AG10803 (cell line): Measurements from ENCODE around the gene AP1S3.
"Not testable (repeated sequence)": the region's sequence is repeated elsewhere in the genome, so short reads cannot be mapped to it uniquely, and the experiment has no call there.

Source experiments
- DNase-seq: peaks from one replicate; pipeline ENCODE4 v3.0.0; 2010; ENCODE audit warnings: low read depth
- H3K4me3 ChIP-seq: 2 replicates; pipeline ENCODE4 v1.5.1; 2011; ENCODE audit warnings: mild to moderate bottlenecking, low read length, control low read depth
- TF ChIP-seq, protein P1 (sequence below): conservative IDR thresholded peaks from 2 replicates; pipeline ENCODE4 v1.5.1; 2011; ENCODE audit warnings: mild to moderate bottlenecking, low read length, control low read depth, inconsistent platforms

AP1S3 gene

GRCh38 chr2:223873672-223874071, 36.3 kb upstream of the AP1S3 start:
- no peak overlapping the region for H3K4me3 ChIP-seq
- TF ChIP-seq, protein P1, sequence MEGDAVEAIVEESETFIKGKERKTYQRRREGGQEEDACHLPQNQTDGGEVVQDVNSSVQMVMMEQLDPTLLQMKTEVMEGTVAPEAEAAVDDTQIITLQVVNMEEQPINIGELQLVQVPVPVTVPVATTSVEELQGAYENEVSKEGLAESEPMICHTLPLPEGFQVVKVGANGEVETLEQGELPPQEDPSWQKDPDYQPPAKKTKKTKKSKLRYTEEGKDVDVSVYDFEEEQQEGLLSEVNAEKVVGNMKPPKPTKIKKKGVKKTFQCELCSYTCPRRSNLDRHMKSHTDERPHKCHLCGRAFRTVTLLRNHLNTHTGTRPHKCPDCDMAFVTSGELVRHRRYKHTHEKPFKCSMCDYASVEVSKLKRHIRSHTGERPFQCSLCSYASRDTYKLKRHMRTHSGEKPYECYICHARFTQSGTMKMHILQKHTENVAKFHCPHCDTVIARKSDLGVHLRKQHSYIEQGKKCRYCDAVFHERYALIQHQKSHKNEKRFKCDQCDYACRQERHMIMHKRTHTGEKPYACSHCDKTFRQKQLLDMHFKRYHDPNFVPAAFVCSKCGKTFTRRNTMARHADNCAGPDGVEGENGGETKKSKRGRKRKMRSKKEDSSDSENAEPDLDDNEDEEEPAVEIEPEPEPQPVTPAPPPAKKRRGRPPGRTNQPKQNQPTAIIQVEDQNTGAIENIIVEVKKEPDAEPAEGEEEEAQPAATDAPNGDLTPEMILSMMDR, result no peak
- no peak for DNase-seq

DNA sequence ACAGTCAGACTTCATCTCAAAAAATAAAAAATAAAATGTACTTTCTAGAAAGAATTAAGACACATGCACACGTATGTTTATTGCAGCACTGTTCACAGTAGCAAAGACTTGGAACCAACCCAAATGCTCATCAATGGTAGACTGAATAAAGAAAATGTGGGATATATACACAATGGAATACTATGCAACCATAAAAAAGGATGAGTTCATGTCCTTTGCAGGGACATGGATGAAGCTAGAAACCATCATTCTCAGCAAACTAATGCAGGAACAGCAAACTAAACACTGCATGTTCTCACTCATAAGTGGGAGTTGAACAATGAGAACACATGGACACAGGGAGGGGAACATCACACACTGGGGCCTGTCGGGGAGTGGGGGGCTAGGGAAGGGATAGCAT, 35.4 kb upstream of the AP1S3 start:
- DNase-seq, H3K4me3 ChIP-seq: not testable (repeated sequence)

- H3K4me3 ChIP-seq, DNase-seq: not testable (repeated sequence)
Observed at GRCh38 chr2:223871661-223872060, 34.3 kb upstream of the AP1S3 start.

DNA sequence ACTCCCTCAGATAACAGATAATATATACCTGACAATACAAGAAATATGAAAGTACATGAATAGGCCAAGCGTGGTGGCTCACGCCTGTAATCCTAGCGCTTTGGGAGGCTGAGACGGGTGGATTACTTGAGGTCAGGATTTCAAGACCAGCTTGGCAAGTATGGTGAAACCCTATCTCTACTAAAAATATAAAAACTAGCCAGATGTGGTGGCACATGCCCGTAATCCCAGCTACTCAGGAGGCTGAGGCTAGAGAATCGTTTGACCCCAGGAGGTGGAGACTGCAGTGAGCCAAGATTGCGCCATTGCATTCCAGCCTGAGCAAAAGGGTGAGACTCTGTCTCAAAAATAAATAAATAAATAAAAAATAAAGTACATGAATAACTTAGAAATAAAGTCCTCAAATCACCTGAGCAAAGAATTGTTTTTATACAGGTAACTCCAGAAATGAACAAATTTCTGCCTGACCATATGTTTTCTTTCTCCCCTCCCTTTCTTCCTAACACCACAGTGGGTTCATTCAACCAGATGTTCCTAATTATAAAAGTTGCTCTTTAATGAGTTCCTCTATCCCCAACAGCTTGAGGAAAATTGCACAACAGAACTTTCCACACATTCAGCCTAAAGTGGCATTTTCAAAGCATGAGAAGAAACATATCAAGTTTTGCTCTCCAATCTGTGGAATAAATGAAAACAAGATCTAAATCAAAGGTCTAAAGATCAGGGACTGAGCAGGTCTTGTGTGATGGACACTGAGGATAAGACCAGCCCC, 33.6 kb upstream of the AP1S3 start:
- H3K4me3 ChIP-seq, result no peak overlapping the region
- TF ChIP-seq, protein P1, result no peak
- DNase-seq, result peak; percentile 80

GRCh38 chr2:223868005-223868404, 30.6 kb upstream of the AP1S3 start:
- H3K4me3 ChIP-seq, result no peak overlapping the region
- TF ChIP-seq, protein P1, result no peak
- no peak for DNase-seq

DNA sequence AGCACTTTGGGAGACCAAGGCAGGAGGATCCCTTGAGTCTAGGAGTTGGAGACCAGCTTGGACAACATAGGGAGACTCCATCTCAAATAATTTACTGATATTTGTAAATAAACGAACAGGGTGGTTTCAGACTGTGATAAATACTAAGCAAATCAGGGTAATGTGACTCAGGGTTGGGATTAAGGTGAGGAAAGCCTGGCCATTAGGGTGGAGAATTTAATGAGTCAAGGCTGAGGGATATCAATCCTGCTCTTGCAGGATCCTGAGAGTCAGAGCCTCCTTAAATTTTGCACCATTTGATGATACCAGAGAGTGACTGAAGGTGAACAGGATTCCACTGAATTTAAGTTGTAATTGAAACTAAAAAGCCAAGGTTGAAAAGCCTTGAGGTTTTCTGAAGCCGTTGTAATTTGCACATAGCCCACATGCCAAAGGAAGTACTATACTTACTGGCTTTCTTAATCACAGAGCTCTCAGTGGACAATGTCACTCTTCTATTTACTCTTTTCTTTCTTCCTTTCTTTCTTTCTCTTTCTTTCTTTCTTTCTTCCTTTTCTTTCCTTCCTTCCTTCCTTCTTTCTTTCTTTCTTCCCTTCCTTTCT, 28.6 kb upstream of the AP1S3 start:
- no peak overlapping the region for H3K4me3 ChIP-seq
- TF ChIP-seq, protein P1, result no peak
- DNase-seq, result no peak

GRCh38 chr2:223865124-223865523, 27.7 kb upstream of the AP1S3 start:
- TF ChIP-seq, protein P1, result no peak
- DNase-seq, result no peak

DNA sequence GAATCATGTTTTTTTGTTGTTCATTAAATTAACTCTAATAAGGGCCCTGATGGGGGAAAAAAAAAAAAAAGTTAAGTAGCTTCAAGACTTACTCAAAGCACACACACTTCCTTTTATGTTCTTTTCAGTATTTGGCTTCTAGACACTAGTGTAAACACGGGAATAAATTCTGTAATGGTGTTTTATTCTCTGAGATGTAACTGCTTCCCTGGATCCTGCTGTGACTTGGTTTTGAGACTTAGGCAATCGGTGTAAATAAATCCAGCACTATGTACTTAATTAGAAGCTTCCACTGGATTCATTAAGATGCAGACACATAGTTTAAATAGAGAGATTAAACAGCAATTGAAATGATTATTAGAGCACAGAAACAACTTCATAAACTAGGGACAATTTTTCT, 26.1 kb upstream of the AP1S3 start:
- TF ChIP-seq, protein P1, result no peak
- DNase-seq, result no peak
- no peak overlapping the region for H3K4me3 ChIP-seq

More at GRCh38 chr2:223865124-223865523, 27.7 kb upstream of the AP1S3 start:
- no peak overlapping the region for H3K4me3 ChIP-seq
